MCF 10A (cell line): ENCODE data around the gene BIK. TPM values are rescaled to one million over a fixed set of nuclear protein-coding genes. Genes with fewer than 3 reads are reported as not detected.

Experiments
- BruUV-seq: library from RNA; stranded (reverse); fragments of 400-500 nt; replicated peaks from 2 replicates; lab custom pipeline; 2021; lab: Mats Ljungman, UMichigan
- CTCF ChIA-PET: fragments of 300-600 bp; sonication (Branson Sonifier 250); formaldehyde crosslinking; extraction: SDS; loops from one replicate; lab custom pipeline; 2021; ENCODE audit warnings: antibody characterized with exemption, inconsistent platforms; lab: Yijun Ruan, JAX
- POLR2A ChIA-PET: fragments of 300-600, 350-650 bp; sonication (Branson Sonifier 250); formaldehyde crosslinking; extraction: SDS; loops from one replicate; lab custom pipeline; 2020; ENCODE audit warnings: antibody characterized with exemption, inconsistent platforms; lab: Yijun Ruan, JAX
- DNase-seq: peaks from one replicate; pipeline ENCODE4 v3.0.0-alpha.2; 2018; ENCODE audit not compliant: unreplicated experiment
- H3K27ac Mint-ChIP-seq: one replicate; pipeline ENCODE4 v1.8.0; 2022; ENCODE audit warnings: mild to moderate bottlenecking, low read depth, mixed read lengths; ENCODE audit not compliant: unreplicated experiment
- H3K27me3 Mint-ChIP-seq: one replicate; pipeline ENCODE4 v1.8.0; 2022; ENCODE audit warnings: mixed read lengths; ENCODE audit not compliant: insufficient read depth, unreplicated experiment
- H3K36me3 Mint-ChIP-seq: one replicate; pipeline ENCODE4 v1.8.0; 2022; ENCODE audit warnings: mild to moderate bottlenecking, moderate library complexity, mixed read lengths; ENCODE audit not compliant: insufficient read depth, unreplicated experiment
- H3K4me1 Mint-ChIP-seq: one replicate; pipeline ENCODE4 v1.8.0; 2022; ENCODE audit warnings: mixed read lengths; ENCODE audit not compliant: insufficient read depth, unreplicated experiment
- H3K4me3 Mint-ChIP-seq: one replicate; pipeline ENCODE4 v1.8.0; 2022; ENCODE audit warnings: mild to moderate bottlenecking, moderate library complexity, mixed read lengths; ENCODE audit not compliant: unreplicated experiment
- H3K9me3 Mint-ChIP-seq: one replicate; pipeline ENCODE4 v1.8.0; 2022; ENCODE audit warnings: mixed read lengths; ENCODE audit not compliant: unreplicated experiment
- CTCF ChIP-seq: fragments of 200-600 bp; IDR thresholded peaks from one replicate; pipeline ENCODE4 v1.8.0; 2022; ENCODE audit warnings: antibody characterized with exemption, mild to moderate bottlenecking; ENCODE audit not compliant: unreplicated experiment
- intact Hi-C: fragments of 100-400 bp; cut with micrococcal nuclease; formaldehyde crosslinking; loops from 2 replicates; pipeline ENCODE4 v1.14.1; 2022
- total RNA-seq: library from RNA; stranded (reverse); gene quantifications from 2 replicates; pipeline ENCODE4 v1.2.3, GENCODE V29; 2022

The BIK gene
- total RNA-seq, 1 experiment from 2014 or later: 10.0 TPM

- H3K36me3 Mint-ChIP-seq: peaks cover 86% of the 10 kb centered on the region
- CTCF ChIA-PET: no interaction called here
Observed at GRCh38 chr22:43135565-43135964, 25.0 kb downstream of the BIK start.

GRCh38 chr22:43136255-43136654 lies 25.7 kb downstream of the BIK start:
- intact Hi-C loops: no loop called here
- Mint-ChIP-seq H3K9me3 (no peaks in the 10 kb centered on the region), H3K36me3 (peaks cover 86% of the 10 kb centered on the region), H3K4me1 (no peaks in the 10 kb centered on the region), H3K4me3 (no peak overlapping the region), H3K27ac (no peak overlapping the region), H3K27me3 (no peaks in the 10 kb centered on the region)
- ChIA-PET POLR2A (no interaction called here), CTCF (interaction anchor here (1.4 kb wide), 1 partner anchor 9 kb away, joined by 8 read pairs; no protein-coding TSS in a partner anchor)
- DNase-seq: peak; percentile 44
- no TSS peak for BruUV-seq
- TF ChIP-seq CTCF: peak; percentile 54

More at GRCh38 chr22:43135565-43135964, 25.0 kb downstream of the BIK start:
- no peaks in the 10 kb centered on the region for H3K4me1 Mint-ChIP-seq
- H3K9me3 Mint-ChIP-seq: no peaks in the 10 kb centered on the region
- intact Hi-C loops: no loop called here
- DNase-seq: no peak
- no peak for TF ChIP-seq CTCF
- BruUV-seq: no TSS peak
- no peak overlapping the region for H3K27ac Mint-ChIP-seq
- no peaks in the 10 kb centered on the region for H3K27me3 Mint-ChIP-seq
- POLR2A ChIA-PET: interaction anchor here (0.5 kb wide), 1 partner anchor 80 kb away, joined by 3 read pairs; no protein-coding TSS in a partner anchor
- H3K4me3 Mint-ChIP-seq: no peak overlapping the region

GRCh38 chr22:43136801-43137200 lies 26.3 kb downstream of the BIK start:
- TF ChIP-seq CTCF: no peak
- intact Hi-C loops: no loop called here
- CTCF ChIA-PET: interaction anchor here (0.6 to 1.4 kb wide), 2 partner anchors 9 to 60 kb away, joined by 4 to 8 read pairs; no protein-coding TSS in a partner anchor
- H3K36me3 Mint-ChIP-seq: peaks cover 81% of the 10 kb centered on the region
- no peaks in the 10 kb centered on the region for H3K4me1 Mint-ChIP-seq
- H3K27me3 Mint-ChIP-seq: no peaks in the 10 kb centered on the region
- H3K4me3 Mint-ChIP-seq: no peak overlapping the region
- POLR2A ChIA-PET: no interaction called here
- no TSS peak for BruUV-seq
- no peak for DNase-seq
- H3K27ac Mint-ChIP-seq: no peak overlapping the region
- H3K9me3 Mint-ChIP-seq: no peaks in the 10 kb centered on the region

GRCh38 chr22:43142880-43143562 lies 32.5 kb downstream of the BIK start, which contains the start of gene MCAT:
Gene MCAT (minus strand): TSS chr22:43143398. CDS start chr22:43143348, 50 bp downstream.
- ChIA-PET POLR2A (interaction anchor here (0.7 to 2.6 kb wide), 7 partner anchors 9 to 153 kb away, joined by 3 to 9 read pairs (median 3); partner anchors contain the start of gene PACSIN2), CTCF (interaction anchor here (0.6 to 0.7 kb wide), 2 partner anchors 53 to 885 kb away, joined by 3 read pairs; no protein-coding TSS in a partner anchor)
- no peak for TF ChIP-seq CTCF
- BruUV-seq: TSS peak; percentile 55
- DNase-seq: peak; percentile 65
- Mint-ChIP-seq H3K27me3 (no peaks in the 10 kb centered on the region), H3K9me3 (no peaks in the 10 kb centered on the region), H3K27ac (peak within 1 kb of the TSS; percentile 35), H3K4me3 (peak within 1 kb of the TSS; percentile 79), H3K36me3 (peaks cover 34% of the 10 kb centered on the region), H3K4me1 (no peaks in the 10 kb centered on the region)
- intact Hi-C loops: no loop called here
